Measurements from ENCODE around the gene ALPI. TPM values are rescaled to one million over a fixed set of nuclear protein-coding genes. Genes with fewer than 3 reads are reported as not detected.
"Not testable (repeated sequence)": the region's sequence is repeated elsewhere in the genome, so short reads cannot be mapped to it uniquely, and the experiment has no call there.

The ALPI gene
- not detected for total RNA-seq

- no peak within 1 kb of the TSS for H3K27ac Mint-ChIP-seq
- H3K36me3 Mint-ChIP-seq (ENCODE audit: low read depth), result no peaks in the 10 kb centered on the region
- no peaks in the 10 kb centered on the region for H3K9me3 Mint-ChIP-seq
- peaks cover 10% of the 10 kb centered on the region for H3K27me3 Mint-ChIP-seq
- no peak for ATAC-seq (replicated peaks)
- no peak within 1 kb of the TSS for H3K4me3 Mint-ChIP-seq
- no peaks in the 10 kb centered on the region for H3K4me1 Mint-ChIP-seq
Observed at GRCh38 chr2:232455426-232456255, at the start of gene ALPI. Gene ALPI (plus strand): TSS chr2:232456153. CDS start chr2:232456200, 47 bp downstream.

GRCh38 chr2:232406556-232407310 is 49.2 kb upstream of the ALPI start, which contains the start of gene ALPG:
Gene ALPG (plus strand): TSS chr2:232406844. CDS start chr2:232406895, 51 bp downstream.
- Mint-ChIP-seq H3K4me3 (no peak within 1 kb of the TSS), H3K9me3 (no peaks in the 10 kb centered on the region), H3K4me1 (no peaks in the 10 kb centered on the region), H3K36me3 (ENCODE audit: low read depth) (no peaks in the 10 kb centered on the region), H3K27me3 (peaks cover 13% of the 10 kb centered on the region), H3K27ac (no peak within 1 kb of the TSS)
- ATAC-seq (replicated peaks), result no peak

- not testable (repeated sequence) for H3K4me1 Mint-ChIP-seq; H3K36me3 Mint-ChIP-seq (ENCODE audit: low read depth); H3K27ac Mint-ChIP-seq
Observed at GRCh38 chr2:232407428-232408150, 48.4 kb upstream of the ALPI start.

GRCh38 chr2:232408269-232408668 is 47.7 kb upstream of the ALPI start:
- not testable (repeated sequence) for H3K9me3 Mint-ChIP-seq; H3K4me3 Mint-ChIP-seq; ATAC-seq (replicated peaks); H3K27ac Mint-ChIP-seq; H3K36me3 Mint-ChIP-seq (ENCODE audit: low read depth); H3K4me1 Mint-ChIP-seq
- peaks cover 18% of the 10 kb centered on the region for H3K27me3 Mint-ChIP-seq

More at GRCh38 chr2:232407428-232408150, 48.4 kb upstream of the ALPI start:
- H3K4me3 Mint-ChIP-seq; H3K9me3 Mint-ChIP-seq; ATAC-seq (replicated peaks): not testable (repeated sequence)
- H3K27me3 Mint-ChIP-seq, result peaks cover 15% of the 10 kb centered on the region

GRCh38 chr2:232409617-232410016 is 46.3 kb upstream of the ALPI start:
- ATAC-seq (replicated peaks); H3K36me3 Mint-ChIP-seq (ENCODE audit: low read depth); H3K4me1 Mint-ChIP-seq; H3K9me3 Mint-ChIP-seq; H3K27ac Mint-ChIP-seq; H3K4me3 Mint-ChIP-seq: not testable (repeated sequence)
- peaks cover 16% of the 10 kb centered on the region for H3K27me3 Mint-ChIP-seq

GRCh38 chr2:232410238-232410900 is 45.6 kb upstream of the ALPI start:
- no peak overlapping the region for H3K27ac Mint-ChIP-seq
- peaks cover 15% of the 10 kb centered on the region for H3K27me3 Mint-ChIP-seq
- no peaks in the 10 kb centered on the region for H3K9me3 Mint-ChIP-seq
- H3K4me3 Mint-ChIP-seq, result no peak overlapping the region
- H3K36me3 Mint-ChIP-seq (ENCODE audit: low read depth), result no peaks in the 10 kb centered on the region
- ATAC-seq (replicated peaks), result no peak
- no peaks in the 10 kb centered on the region for H3K4me1 Mint-ChIP-seq

GRCh38 chr2:232411901-232412629 is 43.9 kb upstream of the ALPI start:
- H3K27ac Mint-ChIP-seq, result no peak overlapping the region
- H3K27me3 Mint-ChIP-seq, result peaks cover 21% of the 10 kb centered on the region
- H3K9me3 Mint-ChIP-seq, result no peaks in the 10 kb centered on the region
- H3K4me3 Mint-ChIP-seq, result no peak overlapping the region
- no peaks in the 10 kb centered on the region for H3K4me1 Mint-ChIP-seq
- no peaks in the 10 kb centered on the region for H3K36me3 Mint-ChIP-seq (ENCODE audit: low read depth)
- ATAC-seq (replicated peaks), result no peak

GRCh38 chr2:232412986-232413385 is 43.0 kb upstream of the ALPI start:
- H3K27ac Mint-ChIP-seq, result no peak overlapping the region
- ATAC-seq (replicated peaks), result no peak
- H3K4me3 Mint-ChIP-seq, result no peak overlapping the region
- no peaks in the 10 kb centered on the region for H3K36me3 Mint-ChIP-seq (ENCODE audit: low read depth)
- H3K4me1 Mint-ChIP-seq, result no peaks in the 10 kb centered on the region
- H3K9me3 Mint-ChIP-seq, result no peaks in the 10 kb centered on the region
- peaks cover 22% of the 10 kb centered on the region for H3K27me3 Mint-ChIP-seq

- no peak overlapping the region for H3K4me3 Mint-ChIP-seq
- no peaks in the 10 kb centered on the region for H3K36me3 Mint-ChIP-seq (ENCODE audit: low read depth)
- H3K4me1 Mint-ChIP-seq, result peaks cover 3% of the 10 kb centered on the region
- no peak for ATAC-seq (replicated peaks)
- H3K9me3 Mint-ChIP-seq, result no peaks in the 10 kb centered on the region
- no peak overlapping the region for H3K27ac Mint-ChIP-seq
- H3K27me3 Mint-ChIP-seq, result peaks cover 31% of the 10 kb centered on the region
Observed at GRCh38 chr2:232415138-232415690, 40.7 kb upstream of the ALPI start.

GRCh38 chr2:232415736-232416520 is 40.0 kb upstream of the ALPI start:
- no peak for ATAC-seq (replicated peaks)
- Mint-ChIP-seq H3K9me3 (no peaks in the 10 kb centered on the region), H3K4me1 (peaks cover 3% of the 10 kb centered on the region), H3K36me3 (ENCODE audit: low read depth) (no peaks in the 10 kb centered on the region), H3K4me3 (no peak overlapping the region), H3K27ac (no peak overlapping the region), H3K27me3 (peaks cover 29% of the 10 kb centered on the region)

GRCh38 chr2:232416521-232417470 is 39.2 kb upstream of the ALPI start:
- peaks cover 27% of the 10 kb centered on the region for H3K27me3 Mint-ChIP-seq
- no peak for ATAC-seq (replicated peaks)
- H3K36me3 Mint-ChIP-seq (ENCODE audit: low read depth), result no peaks in the 10 kb centered on the region
- no peaks in the 10 kb centered on the region for H3K9me3 Mint-ChIP-seq
- no peak overlapping the region for H3K4me3 Mint-ChIP-seq
- no peak overlapping the region for H3K27ac Mint-ChIP-seq
- peaks cover 3% of the 10 kb centered on the region for H3K4me1 Mint-ChIP-seq

- Mint-ChIP-seq H3K27me3 (peaks cover 30% of the 10 kb centered on the region), H3K27ac (no peak overlapping the region), H3K9me3 (no peaks in the 10 kb centered on the region), H3K4me3 (no peak overlapping the region), H3K36me3 (ENCODE audit: low read depth) (no peaks in the 10 kb centered on the region), H3K4me1 (peaks cover 3% of the 10 kb centered on the region)
- no peak for ATAC-seq (replicated peaks)
Observed at GRCh38 chr2:232417489-232417888, 38.5 kb upstream of the ALPI start.

All from activated T-helper 17 cell treated with anti-CD3 and anti-CD28 coated beads, Interleukin-2, amount 50 U/mL, for 72 hours (primary cell).